Breast epithelium (tissue), 4 donors: ENCODE results near the gene OTOG. TPM values are rescaled to one million over a fixed set of nuclear protein-coding genes. Genes with fewer than 3 reads are reported as not detected.

Experiments
- DNase-seq, 2 donors: peaks; one replicate each; pipeline ENCODE4 v3.0.0-alpha.2; 2019; ENCODE audit warnings: low spot score in 2 of 2
- H3K27ac ChIP-seq, 2 donors: fragments of 200-600 bp; sonication (generic) in 1 of 2; one replicate each; pipeline ENCODE4 v1.5.1; 2016 to 2019; ENCODE audit warnings: mild to moderate bottlenecking in 1 of 2
- H3K27me3 ChIP-seq, 2 donors: fragments of 200-600 bp; sonication (generic) in 1 of 2; one replicate each; pipeline versions ENCODE4 v1.5.1 to v1.6.0; 2017 to 2019; ENCODE audit warnings: control low read depth in 1 of 2, mild to moderate bottlenecking in 1 of 2
- H3K36me3 ChIP-seq: fragments of 200-600 bp; one replicate; pipeline ENCODE4 v1.5.1; 2019
- H3K4me1 ChIP-seq, 2 donors: fragments of 200-600 bp; sonication (generic); one replicate each; pipeline ENCODE4 v1.5.1; 2016 to 2019; ENCODE audit warnings: control low read depth in 1 of 2
- H3K4me3 ChIP-seq, 3 donors: fragments of 200-600 bp; sonication (generic); 1 replicate in 2 of 3; 2 replicates in 1 of 3; pipeline ENCODE4 v1.5.1; 2016 to 2019; ENCODE audit warnings: mild to moderate bottlenecking in 3 of 3, moderate library complexity in 2 of 3
- H3K9me3 ChIP-seq, 2 donors: fragments of 200-600 bp; sonication (generic) in 1 of 2; one replicate each; pipeline ENCODE4 v1.5.1; 2016 to 2019; ENCODE audit warnings: control low read depth in 1 of 2
- CTCF ChIP-seq, 3 donors: fragments of 450-650 bp; IDR thresholded peaks; one replicate each; pipeline ENCODE4 v1.5.1; 2016 to 2017; ENCODE audit warnings: antibody characterized with exemption in 3 of 3, mild to moderate bottlenecking in 3 of 3, moderate library complexity in 3 of 3
- POLR2A ChIP-seq: fragments of 450-650 bp; IDR thresholded peaks from one replicate; pipeline ENCODE4 v1.6.1; 2016; ENCODE audit warnings: antibody characterized with exemption, mild to moderate bottlenecking, moderate library complexity
- POLR2AphosphoS5 ChIP-seq, 3 donors: sonication (generic); formaldehyde crosslinking; IDR thresholded peaks; one replicate each; pipeline ENCODE4 v1.6.1; 2017; ENCODE audit warnings: antibody characterized with exemption in 3 of 3
- intact Hi-C: fragments of 100-400 bp; cut with DNase I; formaldehyde crosslinking; loops from one replicate; pipeline ENCODE4 v1.15.1; 2023; ENCODE audit warnings: low total_unique reads
- total RNA-seq, 3 donors: library from RNA; depleted of rRNA; stranded (reverse); fragments of >200 nt; gene quantifications; one replicate each; pipeline ENCODE4 v1.1.0, GENCODE V29; 2016

The OTOG gene
- total RNA-seq, 3 donors from 2014 or later, result not detected

- no peak overlapping the region for H3K4me3 ChIP-seq
- peaks cover 0 to 22% of the 10 kb centered on the region in 2 donors for H3K27me3 ChIP-seq
- DNase-seq, result no peak
- H3K9me3 ChIP-seq, result no peaks in the 10 kb centered on the region
- no peak for TF ChIP-seq POLR2AphosphoS5 (IDR thresholded peaks at IDR 0.05)
- no peak for TF ChIP-seq CTCF (IDR thresholded peaks at IDR 0.05)
- no peak for TF ChIP-seq POLR2A
- intact Hi-C loops, result no loop called here
- no peaks in the 10 kb centered on the region for H3K4me1 ChIP-seq
- H3K36me3 ChIP-seq, result no peaks in the 10 kb centered on the region
- no peak overlapping the region for H3K27ac ChIP-seq
Measured at GRCh38 chr11:17548444-17548843, 1.4 kb downstream of the OTOG start.

- Histone ChIP-seq H3K4me1 (no peaks in the 10 kb centered on the region), H3K27me3 (peaks cover 0 to 19% of the 10 kb centered on the region in 2 donors), H3K27ac (no peak overlapping the region), H3K36me3 (no peaks in the 10 kb centered on the region), H3K9me3 (no peaks in the 10 kb centered on the region), H3K4me3 (no peak overlapping the region)
- intact Hi-C loops, result no loop called here
- peak in 1 of 2 donors; percentile 24 for DNase-seq
- TF ChIP-seq POLR2AphosphoS5 (IDR thresholded peaks at IDR 0.05) (no peak), POLR2A (no peak), CTCF (IDR thresholded peaks at IDR 0.05) (no peak)
Measured at GRCh38 chr11:17550450-17551346, 3.6 kb downstream of the OTOG start.

GRCh38 chr11:17551347-17552040, 4.4 kb downstream of the OTOG start:
- no peaks in the 10 kb centered on the region for H3K36me3 ChIP-seq
- no peaks in the 10 kb centered on the region for H3K4me1 ChIP-seq
- no peak overlapping the region for H3K4me3 ChIP-seq
- no peak for TF ChIP-seq CTCF (IDR thresholded peaks at IDR 0.05)
- no peak for TF ChIP-seq POLR2A
- no peak for TF ChIP-seq POLR2AphosphoS5 (IDR thresholded peaks at IDR 0.05)
- DNase-seq, result peak in 1 of 2 donors; percentile 22
- intact Hi-C loops, result no loop called here
- no peak overlapping the region for H3K27ac ChIP-seq
- H3K27me3 ChIP-seq, result peaks cover 0 to 16% of the 10 kb centered on the region in 2 donors
- H3K9me3 ChIP-seq, result no peaks in the 10 kb centered on the region

GRCh38 chr11:17552041-17552355, 4.9 kb downstream of the OTOG start:
- peaks cover 0 to 11% of the 10 kb centered on the region in 2 donors for H3K27me3 ChIP-seq
- no peak overlapping the region for H3K4me3 ChIP-seq
- H3K27ac ChIP-seq, result no peak overlapping the region
- no peaks in the 10 kb centered on the region for H3K36me3 ChIP-seq
- H3K4me1 ChIP-seq, result no peaks in the 10 kb centered on the region
- intact Hi-C loops, result no loop called here
- DNase-seq, result peak in 1 of 2 donors; percentile 42
- H3K9me3 ChIP-seq, result no peaks in the 10 kb centered on the region
- no peak for TF ChIP-seq POLR2AphosphoS5 (IDR thresholded peaks at IDR 0.05)
- no peak for TF ChIP-seq POLR2A
- TF ChIP-seq CTCF (IDR thresholded peaks at IDR 0.05), result no peak
